Dedifferentiated amniotic fluid mesenchymal stem cell (primary cell): ENCODE measurements around the gene TSPAN4.

ENCODE experiments used
- DNase-seq: peaks from one replicate; pipeline ENCODE4 v3.0.0-alpha.2; 2016; ENCODE audit errors: extremely low spot score

Gene TSPAN4

DNA sequence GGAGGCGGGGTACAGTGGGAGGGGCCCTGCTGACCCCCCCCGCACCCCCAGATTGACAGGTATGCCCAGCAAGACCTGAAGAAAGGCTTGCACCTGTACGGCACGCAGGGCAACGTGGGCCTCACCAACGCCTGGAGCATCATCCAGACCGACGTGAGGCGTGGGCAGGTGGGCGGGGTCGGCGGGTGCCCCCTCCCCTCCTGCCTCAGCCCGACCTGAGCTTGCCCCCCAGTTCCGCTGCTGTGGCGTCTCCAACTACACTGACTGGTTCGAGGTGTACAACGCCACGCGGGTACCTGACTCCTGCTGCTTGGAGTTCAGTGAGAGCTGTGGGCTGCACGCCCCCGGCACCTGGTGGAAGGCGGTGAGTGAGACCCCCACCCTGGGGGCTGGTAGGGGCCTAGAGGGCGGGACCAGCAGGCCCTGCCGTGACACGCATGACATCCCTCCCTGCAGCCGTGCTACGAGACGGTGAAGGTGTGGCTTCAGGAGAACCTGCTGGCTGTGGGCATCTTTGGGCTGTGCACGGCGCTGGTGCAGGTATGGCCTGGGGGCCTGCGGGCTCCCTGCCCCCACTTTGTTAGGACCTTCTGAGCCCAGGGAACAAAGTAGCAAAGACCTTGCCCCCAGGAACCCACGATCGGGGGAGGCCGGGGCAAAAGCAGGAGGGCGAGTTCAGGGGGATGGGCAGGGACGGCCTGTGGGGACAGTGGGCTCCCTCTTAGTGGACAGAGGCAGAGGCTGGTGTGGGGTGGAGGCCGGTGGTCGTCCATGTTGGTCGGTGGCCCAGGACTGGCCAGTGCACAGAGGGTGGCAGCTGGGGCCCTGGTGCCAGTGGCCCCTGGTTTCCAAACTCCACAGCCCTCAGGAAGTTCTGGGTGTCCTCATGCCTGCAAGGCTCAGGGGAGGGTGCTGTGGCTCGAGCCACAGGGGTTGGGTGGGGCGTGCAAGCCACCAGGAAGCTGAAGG lies 23.1 kb downstream of the TSPAN4 start:
- no peak for DNase-seq

DNA sequence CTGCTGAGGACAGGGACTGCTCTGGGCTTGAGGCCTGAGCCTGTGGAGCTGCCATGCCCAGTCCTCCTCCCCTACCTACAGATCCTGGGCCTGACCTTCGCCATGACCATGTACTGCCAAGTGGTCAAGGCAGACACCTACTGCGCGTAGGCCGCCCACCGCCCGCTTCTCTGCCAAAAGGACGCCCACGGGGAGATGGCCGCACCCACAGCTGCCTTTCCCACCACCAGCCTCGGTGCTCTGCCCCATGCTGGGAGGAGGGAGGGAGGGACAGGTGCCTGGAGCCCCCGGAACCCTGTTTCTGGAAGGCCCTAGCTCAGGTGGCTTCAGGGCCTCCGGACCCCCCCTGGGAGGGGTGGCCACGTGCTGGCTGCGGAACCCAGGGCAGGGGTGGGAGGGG lies 23.8 kb downstream of the TSPAN4 start:
- no peak for DNase-seq

DNA sequence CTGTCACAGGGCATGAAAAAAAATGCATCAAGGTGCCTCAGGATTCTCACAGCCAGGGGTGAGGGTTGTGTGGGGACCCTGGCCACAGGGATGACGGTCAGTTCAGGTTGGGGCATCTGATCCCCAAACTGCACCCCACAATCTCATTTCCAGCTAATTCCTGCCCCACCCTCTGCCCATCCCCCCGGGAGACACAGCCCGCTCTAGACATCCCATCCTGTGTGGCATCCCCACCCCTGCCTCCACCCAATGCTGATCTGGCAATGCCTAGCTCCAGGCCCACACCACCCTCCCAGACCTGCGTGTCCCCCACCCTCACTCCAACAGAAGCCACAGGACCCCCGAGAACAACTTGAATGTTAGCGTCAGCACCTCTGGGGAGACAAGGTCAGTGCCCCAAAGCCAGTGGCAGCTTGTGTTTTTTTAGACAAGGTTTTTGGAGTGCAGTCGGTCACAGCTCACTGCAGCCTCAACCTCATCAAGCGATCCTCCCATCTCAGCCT lies 25.3 kb downstream of the TSPAN4 start:
- no peak for DNase-seq

DNA sequence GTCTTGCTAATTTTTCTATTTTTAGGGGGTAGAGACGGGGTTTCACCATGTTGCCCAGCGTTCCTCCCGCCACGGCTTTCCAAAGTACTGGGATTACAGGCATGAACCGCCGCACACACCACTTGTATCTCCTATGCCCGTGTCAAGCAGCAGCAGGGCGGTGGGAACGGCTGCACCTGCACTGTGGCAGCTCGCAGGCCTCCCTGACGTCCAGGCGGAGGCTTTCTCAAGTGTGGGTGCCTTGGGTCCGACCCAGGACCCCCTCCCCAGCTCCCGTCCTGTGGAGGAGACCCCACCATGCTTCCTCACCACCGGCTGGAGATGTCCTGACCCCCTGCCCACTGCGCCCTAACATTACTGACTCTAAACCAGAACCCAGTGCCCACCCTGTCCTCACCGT lies 25.7 kb downstream of the TSPAN4 start:
- DNase-seq: no peak

DNA sequence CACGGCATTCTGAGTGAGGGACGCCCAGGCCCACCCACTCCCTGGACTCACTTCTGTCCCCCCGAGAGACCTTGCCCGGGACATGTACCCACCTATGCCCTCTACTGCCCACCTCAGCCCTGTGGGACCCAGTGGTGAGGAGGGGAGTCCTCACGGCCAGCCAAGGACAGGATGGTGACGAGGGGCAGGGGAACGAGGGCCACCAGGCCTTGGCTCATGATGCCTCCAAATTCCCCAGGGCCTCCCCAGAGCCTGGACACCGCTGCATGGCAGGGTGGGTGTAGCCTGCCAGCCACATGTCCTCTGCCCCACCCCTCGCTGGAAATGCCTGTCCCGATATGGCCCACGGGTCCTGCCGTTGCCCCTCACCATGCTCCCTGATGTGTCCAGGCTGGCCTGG lies 26.1 kb downstream of the TSPAN4 start:
- DNase-seq: no peak

DNA sequence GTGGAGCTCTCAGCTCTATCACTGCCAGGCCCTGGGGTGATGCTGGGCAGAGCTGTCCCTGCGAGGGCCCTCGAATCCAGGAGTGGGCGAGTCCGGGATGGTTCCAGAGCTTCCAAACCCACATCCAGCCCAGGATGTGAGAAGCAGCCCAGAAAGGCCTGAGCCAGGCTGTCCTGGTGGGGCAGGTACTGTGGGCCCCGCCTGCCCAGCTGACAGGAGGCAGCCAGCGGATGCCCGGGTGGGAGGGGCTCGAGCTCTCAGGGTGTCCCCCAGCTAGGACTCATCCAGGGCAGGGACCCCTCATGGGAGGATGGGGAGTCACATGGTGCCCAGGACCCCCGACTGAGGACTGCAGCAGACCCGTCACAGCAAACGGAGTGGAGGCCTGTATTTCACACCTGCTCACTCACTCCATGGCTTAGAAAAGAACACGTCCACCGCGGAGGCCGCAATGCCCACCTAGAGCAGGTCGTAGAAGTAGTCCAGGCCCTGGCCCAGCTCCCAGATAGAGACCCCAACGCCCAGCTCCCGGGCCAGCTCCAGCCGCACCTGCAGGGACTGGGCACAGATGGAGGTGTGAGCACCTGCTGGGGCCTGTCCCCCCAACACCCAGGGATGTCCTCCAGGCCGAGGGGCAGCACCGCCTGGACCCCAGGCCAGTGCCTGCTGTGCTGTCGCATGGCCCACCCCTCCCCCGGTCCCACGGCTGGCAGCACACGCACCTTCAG lies 26.9 kb downstream of the TSPAN4 start:
- DNase-seq: no peak

DNA sequence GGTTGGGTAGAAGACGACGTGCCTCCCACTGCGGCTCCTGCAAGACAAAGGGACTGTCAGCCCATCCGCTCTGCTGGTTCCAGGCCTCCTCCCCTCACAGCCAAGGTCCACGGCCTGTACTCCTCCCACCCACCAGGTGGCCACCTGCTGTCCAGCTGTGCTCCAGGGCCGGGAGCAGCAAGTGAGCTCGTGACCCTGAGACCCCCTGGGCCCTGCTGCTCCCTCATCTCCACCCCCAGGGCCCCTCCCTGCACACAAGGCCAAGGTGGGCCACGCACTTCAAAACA lies 27.4 kb downstream of the TSPAN4 start:
- no peak for DNase-seq

DNA sequence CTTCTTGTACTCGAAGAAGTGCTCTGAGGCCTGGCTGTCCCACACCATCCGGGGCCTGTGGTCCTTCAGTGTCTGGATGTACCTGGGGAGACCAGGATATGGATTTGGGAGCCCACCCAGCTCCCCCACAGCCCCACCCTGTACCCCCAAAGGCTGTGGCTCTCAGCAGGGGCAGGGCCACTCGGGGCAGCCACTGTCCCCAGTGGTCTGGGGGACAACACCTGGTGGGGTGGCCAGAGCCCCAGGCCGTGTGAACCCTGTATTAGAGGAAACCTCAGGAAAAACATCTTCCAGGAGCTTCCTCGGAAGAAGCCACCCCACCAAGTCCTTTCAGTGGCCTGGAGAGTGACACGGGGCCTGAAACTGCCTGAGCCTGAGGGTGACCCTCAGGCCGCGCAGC lies 27.8 kb downstream of the TSPAN4 start:
- DNase-seq: no peak

DNA sequence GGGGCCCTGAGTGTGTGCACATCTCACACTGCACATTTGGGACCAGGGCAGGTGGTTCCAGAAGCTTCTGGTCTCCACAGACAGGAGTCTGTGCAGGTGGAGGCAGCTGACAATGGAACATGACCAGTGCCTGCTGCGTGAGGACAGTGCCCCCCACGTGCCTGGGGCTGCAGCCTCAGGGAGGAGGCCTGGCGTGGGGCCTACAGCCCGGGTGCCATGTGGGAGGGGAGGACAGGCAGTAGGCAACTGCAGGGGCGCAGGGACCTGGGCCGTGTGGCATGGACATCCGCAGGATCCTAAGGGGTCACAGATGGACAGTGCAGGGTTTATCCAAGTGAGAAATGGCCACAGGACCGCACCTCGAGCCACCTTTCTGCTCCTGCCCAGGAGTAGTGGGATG lies 28.8 kb downstream of the TSPAN4 start:
- DNase-seq: no peak

DNA sequence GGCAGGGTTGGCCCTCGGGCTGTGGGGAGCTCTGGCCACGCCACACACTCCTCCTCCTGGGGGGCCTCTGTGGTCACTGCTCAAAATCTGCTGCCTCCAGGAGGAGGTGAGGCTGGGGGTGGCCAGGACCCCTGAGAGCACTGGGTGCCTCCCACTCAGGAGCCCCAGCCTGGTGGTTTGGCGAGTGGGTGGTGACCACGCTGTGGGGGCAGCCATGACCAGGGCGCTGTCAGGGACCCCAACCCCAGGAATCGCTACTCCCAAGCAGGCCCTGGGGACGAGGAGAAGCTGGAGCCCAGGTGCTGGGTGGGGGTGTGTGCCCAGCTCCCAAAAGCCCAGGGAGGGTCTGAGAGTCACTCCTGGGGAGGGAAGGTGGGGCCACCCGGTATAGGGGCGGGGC lies 30.1 kb downstream of the TSPAN4 start:
- no peak for DNase-seq

DNA sequence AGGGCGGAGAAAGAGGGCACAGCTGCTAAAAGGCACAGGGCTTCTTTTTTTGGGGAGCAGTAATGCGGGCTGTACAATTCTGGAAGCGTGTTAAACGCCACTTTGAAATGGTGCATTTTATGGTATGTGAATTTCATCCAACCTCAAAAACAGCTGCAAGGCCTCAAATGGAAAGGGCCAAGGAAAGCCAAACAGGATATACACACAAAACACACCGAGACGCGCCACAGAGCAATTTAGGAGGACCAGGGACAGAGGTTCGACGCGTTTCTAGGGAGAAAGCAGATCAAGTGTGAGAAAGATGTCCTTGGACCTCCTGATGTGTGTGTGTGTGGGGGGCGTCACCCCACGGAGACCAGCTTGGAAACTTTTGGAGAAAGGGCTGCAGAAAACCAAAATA lies 31.1 kb downstream of the TSPAN4 start:
- DNase-seq: no peak

DNA sequence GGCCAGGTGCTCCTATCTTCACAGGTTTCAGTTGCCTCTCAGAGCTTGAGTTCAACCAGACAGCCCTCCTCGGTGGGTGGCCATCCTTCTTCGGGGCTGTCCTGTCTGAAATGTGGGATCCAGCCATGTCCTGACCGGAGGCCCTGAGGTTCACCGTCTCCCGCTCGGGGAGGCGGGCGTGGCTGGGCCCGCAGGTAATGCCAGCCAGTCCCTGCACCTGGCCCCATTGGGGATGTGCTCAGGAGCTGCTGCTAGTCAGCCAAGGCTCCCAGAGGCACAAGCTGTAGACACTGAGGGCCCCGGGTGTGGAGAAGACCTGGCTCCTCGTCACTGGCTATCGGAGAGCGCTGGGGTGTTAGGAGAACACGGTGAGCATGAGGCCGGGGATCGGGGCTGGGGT lies 32.6 kb downstream of the TSPAN4 start:
- no peak for DNase-seq

DNA sequence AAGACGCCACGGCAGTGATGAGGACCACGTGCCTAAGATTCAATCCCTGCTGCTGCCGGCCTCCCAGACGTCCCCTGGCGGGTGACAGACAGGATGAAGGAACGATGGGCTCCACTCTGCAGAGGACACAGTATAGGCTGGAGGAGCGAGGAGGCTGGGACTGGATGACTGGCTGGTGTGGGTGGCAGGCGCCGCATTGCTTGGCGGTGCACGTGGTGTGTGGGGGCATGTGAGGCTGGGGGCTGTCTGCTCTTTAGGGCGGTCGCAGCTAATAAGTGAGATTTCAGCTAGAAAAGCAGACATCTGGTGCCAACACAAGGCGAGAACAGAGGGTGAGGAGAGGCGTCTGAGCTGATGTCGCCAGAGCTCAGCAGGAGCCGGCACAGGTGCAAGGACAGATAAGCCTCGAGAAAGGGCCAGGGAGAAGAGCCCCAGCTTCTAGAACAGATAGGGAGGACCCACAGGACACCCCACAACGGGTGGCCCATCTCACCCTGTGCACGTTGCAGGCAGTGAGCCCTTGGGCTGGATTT lies 33.2 kb downstream of the TSPAN4 start:
- DNase-seq: no peak

DNA sequence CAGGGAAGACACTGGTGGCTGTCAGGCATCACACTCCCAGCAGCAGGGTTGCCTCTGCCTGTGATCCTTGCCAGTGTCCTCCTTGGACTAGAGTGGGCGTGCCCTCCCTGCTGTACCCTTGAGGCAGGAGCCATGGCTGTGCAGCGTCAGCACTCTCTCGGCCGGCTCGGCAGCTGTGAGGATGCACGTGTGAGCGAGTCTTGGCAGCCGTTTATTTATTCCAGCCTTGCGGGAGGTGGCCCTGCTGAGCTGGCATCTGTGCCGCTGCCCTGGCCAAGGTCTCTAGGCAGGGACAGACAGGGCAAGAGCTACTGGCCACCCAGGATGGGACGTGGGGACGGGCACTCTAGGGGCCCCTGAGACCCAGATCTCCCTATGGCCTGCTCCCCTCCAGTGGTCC lies 33.9 kb downstream of the TSPAN4 start:
- DNase-seq: no peak

DNA sequence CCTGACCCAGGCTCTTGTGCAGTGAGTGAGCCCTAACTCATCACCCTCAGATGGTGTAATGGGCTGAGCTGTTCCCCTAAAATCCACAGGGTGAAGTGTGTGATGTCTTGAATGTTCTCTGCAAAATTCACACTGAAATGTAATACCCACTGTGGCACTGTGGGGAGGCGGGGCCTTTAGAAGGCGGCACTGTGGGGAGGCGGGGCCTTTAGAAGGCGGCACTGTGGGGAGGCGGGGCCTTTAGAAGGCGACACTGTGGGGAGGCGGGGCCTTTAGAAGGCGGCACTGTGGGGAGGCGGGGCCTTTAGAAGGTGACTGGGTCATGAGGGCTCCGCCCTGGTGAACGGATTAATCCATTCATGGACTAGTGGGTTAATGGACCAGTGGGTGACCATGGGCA lies 34.9 kb downstream of the TSPAN4 start:
- no peak for DNase-seq

DNA sequence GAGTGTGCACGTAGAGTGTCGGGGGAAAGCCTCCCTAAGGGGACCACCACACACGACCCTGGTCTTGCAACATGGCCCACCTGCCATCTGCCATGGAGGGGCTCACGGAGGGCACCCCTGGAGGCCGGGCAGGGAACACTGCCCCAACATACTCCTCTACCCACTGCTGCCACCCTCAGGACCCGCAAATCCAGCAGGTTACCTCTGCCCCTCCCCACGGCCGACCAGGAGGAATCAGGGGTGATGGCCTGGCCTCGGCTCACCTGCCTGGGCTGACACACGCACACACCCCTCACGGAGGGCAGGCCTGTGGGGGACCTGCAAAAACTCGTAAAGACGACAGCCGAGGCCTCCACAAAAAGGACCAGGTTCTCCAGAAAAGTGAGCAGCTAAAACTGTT lies 37.8 kb downstream of the TSPAN4 start:
- DNase-seq: no peak

DNA sequence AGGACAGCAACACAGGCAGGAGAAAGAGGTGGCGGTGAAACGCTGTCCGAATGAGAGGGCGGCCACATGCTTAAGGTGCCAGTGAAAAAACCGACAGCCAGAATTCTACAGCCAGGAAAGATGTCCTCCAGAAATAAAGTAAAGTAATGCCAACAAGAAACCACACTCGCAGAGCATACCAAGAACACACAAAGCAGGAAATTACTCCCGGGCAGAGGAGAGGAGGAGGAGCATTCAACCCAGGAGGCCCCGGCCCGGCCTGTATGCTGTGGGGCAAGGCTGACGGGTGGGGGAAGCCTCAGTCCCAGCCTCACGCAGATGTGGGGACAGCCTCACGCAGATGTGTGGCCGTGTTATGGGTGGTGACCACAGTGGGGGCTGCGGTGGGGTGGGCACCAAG lies 39.9 kb downstream of the TSPAN4 start:
- no peak for DNase-seq

DNA sequence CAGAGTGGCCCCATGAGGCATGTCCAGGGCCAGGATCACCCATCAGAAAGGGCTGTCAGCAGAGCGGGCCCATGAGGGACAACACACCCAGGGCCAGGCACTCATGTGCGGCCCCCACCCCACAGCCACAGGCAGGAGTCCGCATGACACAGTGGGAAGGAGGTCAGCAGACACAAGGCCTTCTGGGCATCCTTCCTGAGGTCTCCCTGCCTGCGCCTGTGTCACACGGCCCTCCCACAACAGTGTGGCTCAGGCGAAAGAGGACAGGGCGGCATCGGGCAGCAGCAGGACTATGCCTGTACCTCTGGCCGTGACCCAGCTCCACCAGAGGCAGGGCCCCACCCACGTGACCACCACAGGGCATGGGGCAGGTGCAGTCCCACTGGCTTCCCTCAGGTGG lies 40.9 kb downstream of the TSPAN4 start:
- no peak for DNase-seq

DNA sequence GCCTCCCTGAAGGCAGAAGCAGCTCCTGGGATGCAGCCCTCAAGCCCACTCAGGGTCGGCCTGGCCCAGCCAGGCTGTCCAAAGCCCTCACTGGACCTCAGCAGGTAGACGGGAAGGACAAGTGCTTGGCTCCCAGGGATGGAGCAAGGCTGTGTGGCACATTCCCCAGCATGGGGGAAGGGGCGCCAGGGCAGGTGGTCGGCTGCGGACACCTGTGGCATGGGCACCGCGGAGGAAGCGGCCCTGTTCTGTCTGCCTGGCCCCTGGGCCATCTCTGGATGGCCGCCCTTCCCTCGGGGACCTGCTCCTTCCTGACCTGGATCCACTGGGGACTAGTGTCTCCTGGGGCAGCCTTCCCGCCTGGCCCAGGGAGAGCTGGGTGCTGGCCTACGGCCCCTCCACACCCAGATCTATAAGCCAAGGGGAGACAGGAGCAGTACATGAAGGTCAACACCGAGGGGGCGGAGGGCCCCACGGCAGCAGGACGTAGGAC lies 42.0 kb downstream of the TSPAN4 start:
- DNase-seq: no peak

DNA sequence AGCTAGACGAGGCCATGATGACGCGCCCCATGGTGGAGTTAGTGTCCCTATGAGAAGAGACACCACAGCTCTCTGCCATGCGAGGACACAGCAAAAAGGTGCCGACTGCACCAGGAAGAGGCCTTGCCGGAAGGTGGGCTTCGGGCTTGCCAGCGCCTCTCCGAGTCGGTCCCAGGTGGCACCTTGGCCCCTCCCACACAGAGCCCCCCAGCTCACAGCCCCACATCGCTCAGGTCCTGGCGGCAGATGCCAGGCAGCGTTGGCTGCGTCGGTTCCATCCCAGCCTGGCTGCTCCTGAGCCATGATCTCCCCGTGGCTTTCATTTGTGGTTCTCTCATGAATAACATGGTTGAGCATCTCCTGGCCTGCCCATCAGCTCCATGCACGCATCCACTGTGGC lies 43.9 kb downstream of the TSPAN4 start:
- no peak for DNase-seq

DNA sequence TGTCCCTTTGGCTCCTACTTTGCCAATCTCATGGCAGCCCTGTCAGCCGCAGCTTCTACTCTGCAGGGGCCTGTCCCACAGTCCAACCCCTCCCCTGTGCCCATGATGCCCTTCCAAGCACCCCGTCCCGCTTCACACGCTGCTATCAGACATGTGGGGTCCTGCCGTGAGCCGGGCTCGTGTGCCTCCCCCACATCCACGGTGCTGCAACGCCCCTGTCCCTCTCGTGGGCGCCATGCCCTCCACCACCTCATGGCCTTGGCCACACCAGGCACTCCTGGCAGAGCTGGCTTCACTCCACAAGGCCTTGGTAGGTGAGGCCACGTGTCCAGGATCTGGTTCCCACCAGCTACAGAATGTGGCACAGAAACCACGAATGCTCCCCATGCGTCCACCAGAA lies 44.9 kb downstream of the TSPAN4 start:
- no peak for DNase-seq

DNA sequence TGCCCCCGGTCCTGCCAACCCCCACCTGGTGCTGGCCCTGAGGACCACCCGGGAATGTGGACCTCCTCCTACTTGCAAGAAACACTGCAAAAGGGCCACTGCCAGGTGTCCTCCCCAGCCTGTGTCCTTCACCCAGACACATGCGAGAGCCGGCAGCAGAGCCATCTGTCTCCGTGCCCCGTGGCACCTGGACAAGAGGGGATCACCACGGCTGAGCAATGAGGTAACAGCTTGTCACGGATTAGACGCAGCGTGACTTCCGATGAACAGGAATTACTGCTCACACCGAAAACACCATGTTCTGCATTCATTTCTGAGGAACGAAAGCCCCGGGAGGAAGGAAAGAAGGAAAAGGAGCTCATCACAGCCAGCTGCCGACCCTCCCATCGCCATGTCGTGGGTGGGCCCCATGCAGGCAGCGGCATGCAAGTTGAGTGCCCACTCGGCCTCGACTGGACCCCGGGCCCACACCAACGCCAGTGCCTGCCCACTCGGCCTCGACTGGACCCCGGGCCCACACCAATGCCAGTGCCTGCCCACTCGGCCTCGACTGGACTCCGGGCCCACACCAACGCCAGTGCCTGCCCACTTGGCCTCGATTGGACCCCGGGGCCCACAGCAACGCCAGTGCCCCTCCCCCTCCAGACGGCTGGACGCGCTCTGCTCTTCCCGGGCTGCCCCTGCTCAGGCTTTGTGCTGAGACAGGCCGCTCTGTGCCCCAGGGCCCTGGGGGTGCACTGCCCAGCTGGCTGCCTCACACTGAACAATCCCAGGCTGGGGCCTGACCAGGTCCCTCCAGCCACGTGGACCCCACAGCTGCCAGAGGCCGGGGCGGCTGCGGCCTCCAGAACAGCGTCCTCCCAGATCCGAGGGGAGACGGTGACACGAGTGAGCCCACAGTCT lies 45.9 kb downstream of the TSPAN4 start:
- DNase-seq: no peak
